ENCODE results near the gene SYNE2.

- TF ChIP-seq, protein P1, sequence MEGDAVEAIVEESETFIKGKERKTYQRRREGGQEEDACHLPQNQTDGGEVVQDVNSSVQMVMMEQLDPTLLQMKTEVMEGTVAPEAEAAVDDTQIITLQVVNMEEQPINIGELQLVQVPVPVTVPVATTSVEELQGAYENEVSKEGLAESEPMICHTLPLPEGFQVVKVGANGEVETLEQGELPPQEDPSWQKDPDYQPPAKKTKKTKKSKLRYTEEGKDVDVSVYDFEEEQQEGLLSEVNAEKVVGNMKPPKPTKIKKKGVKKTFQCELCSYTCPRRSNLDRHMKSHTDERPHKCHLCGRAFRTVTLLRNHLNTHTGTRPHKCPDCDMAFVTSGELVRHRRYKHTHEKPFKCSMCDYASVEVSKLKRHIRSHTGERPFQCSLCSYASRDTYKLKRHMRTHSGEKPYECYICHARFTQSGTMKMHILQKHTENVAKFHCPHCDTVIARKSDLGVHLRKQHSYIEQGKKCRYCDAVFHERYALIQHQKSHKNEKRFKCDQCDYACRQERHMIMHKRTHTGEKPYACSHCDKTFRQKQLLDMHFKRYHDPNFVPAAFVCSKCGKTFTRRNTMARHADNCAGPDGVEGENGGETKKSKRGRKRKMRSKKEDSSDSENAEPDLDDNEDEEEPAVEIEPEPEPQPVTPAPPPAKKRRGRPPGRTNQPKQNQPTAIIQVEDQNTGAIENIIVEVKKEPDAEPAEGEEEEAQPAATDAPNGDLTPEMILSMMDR (IDR thresholded peaks at IDR 0.05; ENCODE audit: low read depth, low read length) = no peak
- no peak for TF ChIP-seq POLR2A (IDR thresholded peaks at IDR 0.05; ENCODE audit: extremely low read depth, insufficient read length)
Observed at GRCh38 chr14:63852271-63852816, 460 bp upstream of the SYNE2 start.

Measured in NB4 (cell line).